H1 (cell line): ENCODE results near the gene HEPACAM. TPM values are rescaled to one million over a fixed set of nuclear protein-coding genes. Genes with fewer than 3 reads are reported as not detected.

ENCODE experiments used
- ZNF274 ChIP-seq: IDR thresholded peaks from 2 replicates; pipeline ENCODE4 v1.7.0; 2012; ENCODE audit warnings: low read length, borderline replicate concordance; ENCODE audit errors: extremely low read depth
- polyA plus RNA-seq, 7 experiments: library from polyadenylated mRNA; depleted of rRNA in 3 of 7; stranded (reverse) in 5 of 7; unstranded in 2 of 7; fragments of >200 nt in 5 of 7; fragments of 200-250 nt in 2 of 7; gene quantifications; 1 replicate in 5 of 7; 2 replicates in 1 of 7; 4 replicates in 1 of 7; pipeline versions ENCODE4 v1.2.1 to v1.2.3, GENCODE V29; 2011 to 2013; ENCODE audit warnings: missing spikeins in 2 of 7, mixed read lengths in 2 of 7
- total RNA-seq: library from RNA; stranded (reverse); fragmentation: NEBNext Ultra II Directional; extraction: Animal tissue kit (Norgen Biotek cat#: 25700); gene quantifications from 2 replicates; pipeline ENCODE4 v1.2.1, GENCODE V29; 2021
- TF ChIP-seq, protein P1 (sequence below): IDR thresholded peaks from 2 replicates; pipeline ENCODE4 v1.6.1; 2012; ENCODE audit warnings: low read length, inconsistent platforms

Gene HEPACAM
- total and polyA plus RNA-seq, 2 of the 8 experiments (the other 6 are each of a cell fraction or from before 2014, with no cell fraction given): not detected

DNA sequence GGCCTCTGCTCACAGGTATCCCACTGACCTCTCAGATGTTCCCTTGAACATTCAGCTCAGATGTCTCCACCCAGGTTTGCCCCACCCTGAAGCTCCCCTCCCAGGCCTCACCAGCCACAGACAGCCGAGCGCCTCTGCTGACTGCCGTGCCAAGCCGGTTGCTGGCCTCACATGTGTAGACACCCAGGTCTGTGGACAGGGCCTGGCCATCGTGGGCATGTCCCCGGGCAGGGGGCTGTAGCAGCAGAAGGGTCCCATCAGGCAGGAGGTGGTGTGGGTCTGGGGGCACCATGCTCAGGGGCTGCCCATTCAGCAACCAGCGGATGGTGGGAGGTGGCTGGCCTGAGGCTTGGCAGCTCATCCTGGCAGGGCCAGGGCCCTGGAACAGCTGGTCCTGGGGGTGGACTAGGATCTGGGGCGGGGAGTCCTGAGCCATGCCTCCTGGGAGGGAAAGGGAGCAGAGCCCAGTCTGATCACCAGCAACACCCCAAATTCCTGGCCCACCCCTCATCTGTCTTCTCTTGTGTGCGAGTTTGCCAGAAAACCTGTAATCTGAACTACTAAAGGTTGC, 38.9 kb downstream of the HEPACAM start (continued):
- TF ChIP-seq, protein P1, sequence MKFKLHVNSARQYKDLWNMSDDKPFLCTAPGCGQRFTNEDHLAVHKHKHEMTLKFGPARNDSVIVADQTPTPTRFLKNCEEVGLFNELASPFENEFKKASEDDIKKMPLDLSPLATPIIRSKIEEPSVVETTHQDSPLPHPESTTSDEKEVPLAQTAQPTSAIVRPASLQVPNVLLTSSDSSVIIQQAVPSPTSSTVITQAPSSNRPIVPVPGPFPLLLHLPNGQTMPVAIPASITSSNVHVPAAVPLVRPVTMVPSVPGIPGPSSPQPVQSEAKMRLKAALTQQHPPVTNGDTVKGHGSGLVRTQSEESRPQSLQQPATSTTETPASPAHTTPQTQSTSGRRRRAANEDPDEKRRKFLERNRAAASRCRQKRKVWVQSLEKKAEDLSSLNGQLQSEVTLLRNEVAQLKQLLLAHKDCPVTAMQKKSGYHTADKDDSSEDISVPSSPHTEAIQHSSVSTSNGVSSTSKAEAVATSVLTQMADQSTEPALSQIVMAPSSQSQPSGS: no peak
- no peak for TF ChIP-seq ZNF274
